Memory B cell (primary cell): Measurements from ENCODE around the gene ASB3.
"Not testable (repeated sequence)": the region's sequence is repeated elsewhere in the genome, so short reads cannot be mapped to it uniquely, and the experiment has no call there.

Experiments
- ATAC-seq: fragments of 150-1000 bp; cut with Tn5 transposase; 2 replicates; pipeline ENCODE4 v1.10.0; 2021; ENCODE audit warnings: low read depth, mild to moderate bottlenecking, moderate library complexity
- DNase-seq, 2 donors: peaks; one replicate each; pipeline ENCODE4 v3.0.0; 2022; ENCODE audit warnings: low spot score in 2 of 2
- H3K27ac Mint-ChIP-seq: one replicate; pipeline ENCODE4 v1.8.0; 2022; ENCODE audit warnings: mild to moderate bottlenecking, moderate library complexity, mixed read lengths
- H3K27me3 Mint-ChIP-seq: one replicate; pipeline ENCODE4 v1.8.0; 2022; ENCODE audit warnings: mixed read lengths
- H3K36me3 Mint-ChIP-seq: one replicate; pipeline ENCODE4 v1.8.0; 2022; ENCODE audit warnings: mild to moderate bottlenecking, mixed read lengths
- H3K4me1 Mint-ChIP-seq: one replicate; pipeline ENCODE4 v1.8.0; 2022; ENCODE audit warnings: mixed read lengths
- H3K4me3 Mint-ChIP-seq: one replicate; pipeline ENCODE4 v1.8.0; 2022; ENCODE audit warnings: mild to moderate bottlenecking, moderate library complexity, mixed read lengths
- H3K9me3 Mint-ChIP-seq: one replicate; pipeline ENCODE4 v1.8.0; 2022; ENCODE audit warnings: mixed read lengths

Gene ASB3, protein sequence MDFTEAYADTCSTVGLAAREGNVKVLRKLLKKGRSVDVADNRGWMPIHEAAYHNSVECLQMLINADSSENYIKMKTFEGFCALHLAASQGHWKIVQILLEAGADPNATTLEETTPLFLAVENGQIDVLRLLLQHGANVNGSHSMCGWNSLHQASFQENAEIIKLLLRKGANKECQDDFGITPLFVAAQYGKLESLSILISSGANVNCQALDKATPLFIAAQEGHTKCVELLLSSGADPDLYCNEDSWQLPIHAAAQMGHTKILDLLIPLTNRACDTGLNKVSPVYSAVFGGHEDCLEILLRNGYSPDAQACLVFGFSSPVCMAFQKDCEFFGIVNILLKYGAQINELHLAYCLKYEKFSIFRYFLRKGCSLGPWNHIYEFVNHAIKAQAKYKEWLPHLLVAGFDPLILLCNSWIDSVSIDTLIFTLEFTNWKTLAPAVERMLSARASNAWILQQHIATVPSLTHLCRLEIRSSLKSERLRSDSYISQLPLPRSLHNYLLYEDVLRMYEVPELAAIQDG

GRCh38 chr2:53786705-53787613 is at the start of gene ASB3, which contains the start of gene ERLEC1:
ASB3 (minus strand) TSS chr2:53786953; CDS start chr2:53765572, 21,381 bp downstream.
ERLEC1 (plus strand) TSS chr2:53787044; CDS start chr2:53787211, 167 bp downstream.
- peak within 1 kb of the TSS; percentile 95 for H3K27ac Mint-ChIP-seq
- peaks cover 26% of the 10 kb centered on the region for H3K4me1 Mint-ChIP-seq
- ATAC-seq (peak; percentile 92), DNase-seq (peak; percentile 79 to 81)
- no peaks in the 10 kb centered on the region for H3K9me3 Mint-ChIP-seq
- H3K4me3 Mint-ChIP-seq = peak within 1 kb of the TSS; percentile 99
- no peaks in the 10 kb centered on the region for H3K27me3 Mint-ChIP-seq
- peaks cover 6% of the 10 kb centered on the region for H3K36me3 Mint-ChIP-seq

DNA sequence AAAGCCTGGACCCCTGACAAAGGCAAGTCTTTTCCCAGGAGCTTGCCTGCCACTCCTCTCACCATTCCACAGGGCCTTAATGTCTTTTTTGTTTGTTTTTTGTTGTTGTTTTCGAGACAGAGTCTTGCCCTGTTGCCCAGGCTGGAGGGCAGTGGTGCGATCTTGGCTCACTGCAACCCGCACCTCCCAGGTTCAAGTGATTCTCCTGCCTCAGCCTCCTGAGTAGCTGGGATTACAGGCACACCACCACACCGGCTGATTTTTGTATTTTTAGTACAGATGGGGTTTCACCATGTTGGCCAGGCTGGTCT is 43.2 kb upstream of the ASB3 start:
- Mint-ChIP-seq H3K9me3 (peaks cover 12% of the 10 kb centered on the region), H3K36me3 (peaks cover 30% of the 10 kb centered on the region)
- H3K4me3 Mint-ChIP-seq, H3K4me1 Mint-ChIP-seq, H3K27ac Mint-ChIP-seq, DNase-seq, H3K27me3 Mint-ChIP-seq, ATAC-seq: not testable (repeated sequence)

DNA sequence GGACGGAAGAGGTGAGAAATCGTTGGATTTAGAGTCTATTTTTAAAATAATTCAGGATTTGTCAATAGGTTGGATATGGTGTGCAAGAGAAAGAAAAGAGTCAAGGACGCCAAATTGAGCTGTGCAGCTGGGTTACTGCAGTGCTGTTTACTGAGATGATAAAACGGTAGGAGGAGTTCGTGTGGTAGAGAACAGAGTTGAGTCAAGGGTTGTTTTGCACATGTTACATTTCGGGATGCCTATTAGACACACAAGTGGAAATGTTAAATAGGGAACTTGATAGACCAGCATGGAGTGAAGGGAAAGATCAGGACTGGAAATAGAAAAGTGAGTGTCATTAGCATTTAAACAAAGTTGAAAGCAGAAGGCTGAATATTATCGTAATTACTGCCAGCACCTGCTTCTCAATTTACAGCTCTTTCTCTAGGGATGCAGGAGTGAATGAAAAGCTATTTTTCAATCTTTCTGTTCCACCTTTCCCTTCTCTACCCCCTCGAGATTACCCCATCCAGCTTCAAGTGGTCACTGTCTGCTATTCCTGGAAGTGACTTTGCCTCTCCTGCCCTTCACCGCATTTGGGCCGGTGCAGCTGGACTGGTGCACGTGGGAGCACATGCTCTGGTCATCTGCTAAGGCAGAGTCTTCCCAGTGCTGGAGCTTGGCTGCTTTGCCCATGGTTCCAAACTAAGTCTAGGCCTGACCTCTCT is 42.7 kb upstream of the ASB3 start:
- H3K4me3 Mint-ChIP-seq = no peak overlapping the region
- peaks cover 28% of the 10 kb centered on the region for H3K36me3 Mint-ChIP-seq
- peaks cover 10% of the 10 kb centered on the region for H3K9me3 Mint-ChIP-seq
- H3K27me3 Mint-ChIP-seq = no peaks in the 10 kb centered on the region
- ATAC-seq (no peak), DNase-seq (no peak)
- no peak overlapping the region for H3K27ac Mint-ChIP-seq
- no peaks in the 10 kb centered on the region for H3K4me1 Mint-ChIP-seq

GRCh38 chr2:53828331-53828730 is 41.6 kb upstream of the ASB3 start:
- H3K4me3 Mint-ChIP-seq = no peak overlapping the region

DNA sequence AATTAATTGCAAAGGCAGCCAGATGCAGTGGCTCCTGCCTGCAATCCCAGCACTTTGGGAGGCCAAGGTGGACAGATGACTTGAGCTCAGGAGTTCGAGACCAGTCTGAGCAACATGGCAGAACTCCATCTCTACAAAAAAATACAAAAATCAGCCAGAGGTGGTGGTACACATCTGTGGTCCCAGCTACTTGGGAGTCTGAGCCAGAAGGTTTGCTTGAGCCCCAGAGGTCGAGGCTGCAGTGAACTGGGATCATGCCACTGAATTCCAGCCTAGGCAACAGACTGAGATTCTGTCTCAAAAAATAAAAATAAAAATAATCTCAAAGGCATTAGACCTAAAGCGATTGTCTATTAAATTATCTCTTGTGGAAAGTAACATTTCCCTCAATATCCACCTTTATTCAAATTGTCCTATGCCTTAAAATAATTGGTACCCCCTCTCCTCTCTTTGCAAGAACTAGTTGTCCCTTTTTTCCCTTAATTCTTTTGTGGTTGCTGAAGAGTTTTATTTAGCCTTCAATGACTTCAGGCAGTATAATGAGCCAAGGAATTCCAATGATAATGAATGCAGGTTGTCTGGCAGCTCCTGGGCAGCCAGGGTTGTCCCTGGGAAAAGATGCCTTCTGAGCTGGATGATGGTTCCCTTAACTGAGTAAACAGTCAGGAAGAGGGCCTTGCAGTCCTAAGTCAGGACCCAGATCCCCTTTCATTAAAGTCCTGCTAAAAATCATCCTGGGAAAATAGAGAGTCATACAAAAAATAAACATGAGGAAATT is 40.8 kb upstream of the ASB3 start:
- DNase-seq (no peak), ATAC-seq (no peak)
- Mint-ChIP-seq H3K36me3 (peaks cover 21% of the 10 kb centered on the region), H3K27me3 (no peaks in the 10 kb centered on the region), H3K9me3 (peaks cover 10% of the 10 kb centered on the region), H3K4me3 (no peak overlapping the region), H3K27ac (peak overlapping the region; percentile 77), H3K4me1 (no peaks in the 10 kb centered on the region)

More at GRCh38 chr2:53828331-53828730, 41.6 kb upstream of the ASB3 start:
- ATAC-seq (no peak), DNase-seq (no peak)
- no peak overlapping the region for H3K27ac Mint-ChIP-seq
- H3K36me3 Mint-ChIP-seq = peaks cover 21% of the 10 kb centered on the region
- H3K27me3 Mint-ChIP-seq = no peaks in the 10 kb centered on the region
- H3K4me1 Mint-ChIP-seq = no peaks in the 10 kb centered on the region
- H3K9me3 Mint-ChIP-seq = peaks cover 10% of the 10 kb centered on the region

GRCh38 chr2:53826587-53827397 is 40.0 kb upstream of the ASB3 start:
- H3K4me1 Mint-ChIP-seq = no peaks in the 10 kb centered on the region
- H3K27me3 Mint-ChIP-seq = no peaks in the 10 kb centered on the region
- DNase-seq (no peak), ATAC-seq (no peak)
- H3K4me3 Mint-ChIP-seq = no peak overlapping the region
- H3K27ac Mint-ChIP-seq = no peak overlapping the region
- H3K9me3 Mint-ChIP-seq = peaks cover 10% of the 10 kb centered on the region
- H3K36me3 Mint-ChIP-seq = peaks cover 23% of the 10 kb centered on the region

- Mint-ChIP-seq H3K9me3 (peaks cover 10% of the 10 kb centered on the region), H3K36me3 (peaks cover 19% of the 10 kb centered on the region), H3K4me1 (no peaks in the 10 kb centered on the region), H3K4me3 (no peak overlapping the region), H3K27me3 (no peaks in the 10 kb centered on the region), H3K27ac (no peak overlapping the region)
- no peak for DNase-seq
- ATAC-seq = no peak
Measured at GRCh38 chr2:53826030-53826410, 39.3 kb upstream of the ASB3 start.

DNA sequence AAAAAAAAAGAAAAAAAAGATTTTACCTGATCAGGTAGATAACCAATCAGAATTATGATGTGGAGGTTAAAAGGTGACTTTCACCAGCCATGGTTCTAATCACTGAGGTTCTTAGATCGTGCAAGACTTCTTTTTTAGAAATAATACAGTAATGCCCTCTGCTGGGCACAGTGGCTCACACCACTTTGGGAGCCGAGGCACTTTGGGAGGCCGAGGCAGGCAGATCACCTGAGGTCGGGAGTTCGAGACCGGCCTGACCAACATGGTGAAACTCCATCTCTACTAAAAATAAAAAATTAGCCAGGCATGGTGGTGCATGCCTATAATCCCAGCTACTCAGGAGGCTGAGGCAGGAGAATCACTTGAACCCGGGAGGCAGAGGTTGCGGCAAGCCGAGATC is 36.9 kb upstream of the ASB3 start:
- H3K36me3 Mint-ChIP-seq = peaks cover 17% of the 10 kb centered on the region
- not testable (repeated sequence) for H3K27me3 Mint-ChIP-seq, DNase-seq, H3K27ac Mint-ChIP-seq, H3K4me1 Mint-ChIP-seq, ATAC-seq, H3K9me3 Mint-ChIP-seq, H3K4me3 Mint-ChIP-seq

DNA sequence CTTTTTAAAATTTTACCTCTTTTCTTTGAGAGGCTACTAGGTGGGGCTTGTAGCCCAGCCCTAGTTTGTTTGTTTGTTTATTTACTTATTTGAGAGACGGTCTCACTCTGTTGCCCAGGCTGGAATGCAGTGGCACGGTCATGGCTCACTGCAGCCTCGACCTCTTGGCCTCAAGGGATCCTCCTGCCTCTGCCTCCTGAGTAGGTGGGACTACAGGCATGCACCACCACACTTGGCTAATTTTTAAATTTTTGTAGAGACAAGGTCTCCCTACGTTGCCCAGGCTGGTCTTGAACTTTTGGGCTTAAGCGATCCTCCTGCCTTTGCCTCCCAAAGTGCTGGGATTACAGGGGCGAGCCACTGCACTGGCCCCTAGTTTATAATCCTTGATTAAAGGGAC is 35.1 kb upstream of the ASB3 start:
- DNase-seq (no peak), ATAC-seq (no peak)
- H3K4me3 Mint-ChIP-seq = no peak overlapping the region
- H3K27me3 Mint-ChIP-seq = no peaks in the 10 kb centered on the region
- no peak overlapping the region for H3K27ac Mint-ChIP-seq
- no peaks in the 10 kb centered on the region for H3K4me1 Mint-ChIP-seq
- H3K9me3 Mint-ChIP-seq = no peaks in the 10 kb centered on the region
- H3K36me3 Mint-ChIP-seq = peaks cover 16% of the 10 kb centered on the region

DNA sequence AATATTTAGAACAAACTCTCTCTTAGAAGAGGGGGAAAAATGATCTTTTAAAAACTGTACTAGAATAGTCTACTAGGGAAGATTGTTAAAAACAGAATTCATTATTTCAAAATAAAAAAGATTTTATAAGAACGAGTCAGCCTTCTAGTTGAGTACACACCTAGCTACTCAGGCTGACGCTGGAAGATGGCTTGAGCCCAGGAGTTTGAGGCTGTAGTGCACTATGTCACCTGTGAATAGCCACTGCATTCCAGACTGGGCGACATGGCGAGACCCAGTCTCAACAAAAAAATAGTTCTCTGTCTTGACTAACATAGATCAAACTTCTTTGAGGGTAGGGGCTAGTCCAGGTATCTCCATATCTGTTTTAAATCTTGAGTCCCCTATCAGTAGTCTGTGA is 34.0 kb upstream of the ASB3 start:
- Mint-ChIP-seq H3K27ac (peak overlapping the region; percentile 11), H3K36me3 (peaks cover 19% of the 10 kb centered on the region), H3K4me1 (no peaks in the 10 kb centered on the region), H3K9me3 (no peaks in the 10 kb centered on the region), H3K27me3 (no peaks in the 10 kb centered on the region), H3K4me3 (no peak overlapping the region)
- ATAC-seq (no peak), DNase-seq (no peak)

- H3K36me3 Mint-ChIP-seq = peaks cover 23% of the 10 kb centered on the region
- ATAC-seq (no peak), DNase-seq (no peak)
- no peaks in the 10 kb centered on the region for H3K27me3 Mint-ChIP-seq
- no peak overlapping the region for H3K4me3 Mint-ChIP-seq
- H3K4me1 Mint-ChIP-seq = no peaks in the 10 kb centered on the region
- H3K9me3 Mint-ChIP-seq = no peaks in the 10 kb centered on the region
- H3K27ac Mint-ChIP-seq = peak overlapping the region; percentile 11
Measured at GRCh38 chr2:53820048-53820447, 33.3 kb upstream of the ASB3 start.

DNA sequence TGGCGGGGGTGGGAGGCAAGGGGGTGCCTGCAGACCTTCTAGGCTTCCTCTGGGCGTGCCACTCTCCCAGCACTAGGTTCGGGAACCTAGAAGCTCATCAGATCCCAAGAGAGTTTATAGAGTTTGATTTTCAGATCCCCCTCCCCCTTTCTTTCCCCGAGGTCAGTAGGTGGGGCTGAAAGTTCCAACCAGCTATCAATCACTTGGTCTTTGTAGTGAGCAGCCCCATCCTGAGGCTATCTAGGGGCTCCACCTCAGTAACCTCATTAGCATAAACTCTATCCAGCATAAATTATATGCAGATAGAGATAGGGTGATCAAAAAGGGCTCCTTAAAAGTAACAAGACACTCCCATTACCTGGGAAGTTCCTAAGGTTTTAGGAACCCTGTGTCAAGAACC is 32.9 kb upstream of the ASB3 start:
- Mint-ChIP-seq H3K4me3 (no peak overlapping the region), H3K27ac (no peak overlapping the region), H3K9me3 (no peaks in the 10 kb centered on the region), H3K27me3 (no peaks in the 10 kb centered on the region), H3K36me3 (peaks cover 24% of the 10 kb centered on the region), H3K4me1 (no peaks in the 10 kb centered on the region)
- no peak for ATAC-seq
- DNase-seq = no peak
